Esophagus squamous epithelium (tissue), 4 donors: Measurements from ENCODE around the gene RNF166.

Source experiments
- POLR2A ChIP-seq, 4 donors: fragments of 450-650 bp; IDR thresholded peaks; one replicate each; pipeline ENCODE4 v1.6.1; 2017; ENCODE audit warnings: antibody characterized with exemption in 4 of 4, mild to moderate bottlenecking in 4 of 4, moderate library complexity in 3 of 4
- TF ChIP-seq, protein P1 (sequence below), 6 experiments: fragments of 450-650 bp in 4 of 6; fragments of 200-600 bp in 2 of 6; sonication (generic) in 2 of 6; IDR thresholded peaks; one replicate each; pipeline ENCODE4 v1.5.1; 2016 to 2019; ENCODE audit warnings: antibody characterized with exemption in 6 of 6, mild to moderate bottlenecking in 4 of 6, moderate library complexity in 4 of 6

DNA sequence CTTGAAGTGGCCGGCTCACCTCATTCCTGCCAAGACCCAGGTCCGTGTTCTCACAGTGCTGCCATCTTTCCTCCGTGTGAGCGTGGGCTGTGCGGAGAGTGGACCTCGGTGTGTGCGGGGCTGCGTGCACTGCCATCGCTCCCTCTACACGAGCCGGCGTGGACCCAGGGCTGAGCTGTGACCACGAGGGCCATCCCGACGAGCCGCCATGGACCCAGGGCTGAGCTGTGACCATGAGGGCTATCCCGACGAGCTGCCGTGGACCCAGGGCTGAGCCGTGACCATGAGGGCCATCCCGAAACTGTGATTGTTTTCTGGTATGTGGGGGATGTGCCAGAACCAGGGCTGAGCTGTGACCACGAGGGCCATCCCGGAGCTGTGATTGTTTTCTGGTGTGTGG, 34.4 kb downstream of the RNF166 start:
- TF ChIP-seq, protein P1, sequence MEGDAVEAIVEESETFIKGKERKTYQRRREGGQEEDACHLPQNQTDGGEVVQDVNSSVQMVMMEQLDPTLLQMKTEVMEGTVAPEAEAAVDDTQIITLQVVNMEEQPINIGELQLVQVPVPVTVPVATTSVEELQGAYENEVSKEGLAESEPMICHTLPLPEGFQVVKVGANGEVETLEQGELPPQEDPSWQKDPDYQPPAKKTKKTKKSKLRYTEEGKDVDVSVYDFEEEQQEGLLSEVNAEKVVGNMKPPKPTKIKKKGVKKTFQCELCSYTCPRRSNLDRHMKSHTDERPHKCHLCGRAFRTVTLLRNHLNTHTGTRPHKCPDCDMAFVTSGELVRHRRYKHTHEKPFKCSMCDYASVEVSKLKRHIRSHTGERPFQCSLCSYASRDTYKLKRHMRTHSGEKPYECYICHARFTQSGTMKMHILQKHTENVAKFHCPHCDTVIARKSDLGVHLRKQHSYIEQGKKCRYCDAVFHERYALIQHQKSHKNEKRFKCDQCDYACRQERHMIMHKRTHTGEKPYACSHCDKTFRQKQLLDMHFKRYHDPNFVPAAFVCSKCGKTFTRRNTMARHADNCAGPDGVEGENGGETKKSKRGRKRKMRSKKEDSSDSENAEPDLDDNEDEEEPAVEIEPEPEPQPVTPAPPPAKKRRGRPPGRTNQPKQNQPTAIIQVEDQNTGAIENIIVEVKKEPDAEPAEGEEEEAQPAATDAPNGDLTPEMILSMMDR (IDR thresholded peaks at IDR 0.05), result no peak
- TF ChIP-seq POLR2A (IDR thresholded peaks at IDR 0.05), result no peak
